ENCODE results near the gene FZD2. TPM values are rescaled to one million over a fixed set of nuclear protein-coding genes. Genes with fewer than 3 reads are reported as not detected.

FZD2 gene
- total and polyA plus RNA-seq, 2 of the 13 experiments (the other 11 are each of a cell fraction or from before 2014, with no cell fraction given) = 0.07 to 0.13 TPM

DNA sequence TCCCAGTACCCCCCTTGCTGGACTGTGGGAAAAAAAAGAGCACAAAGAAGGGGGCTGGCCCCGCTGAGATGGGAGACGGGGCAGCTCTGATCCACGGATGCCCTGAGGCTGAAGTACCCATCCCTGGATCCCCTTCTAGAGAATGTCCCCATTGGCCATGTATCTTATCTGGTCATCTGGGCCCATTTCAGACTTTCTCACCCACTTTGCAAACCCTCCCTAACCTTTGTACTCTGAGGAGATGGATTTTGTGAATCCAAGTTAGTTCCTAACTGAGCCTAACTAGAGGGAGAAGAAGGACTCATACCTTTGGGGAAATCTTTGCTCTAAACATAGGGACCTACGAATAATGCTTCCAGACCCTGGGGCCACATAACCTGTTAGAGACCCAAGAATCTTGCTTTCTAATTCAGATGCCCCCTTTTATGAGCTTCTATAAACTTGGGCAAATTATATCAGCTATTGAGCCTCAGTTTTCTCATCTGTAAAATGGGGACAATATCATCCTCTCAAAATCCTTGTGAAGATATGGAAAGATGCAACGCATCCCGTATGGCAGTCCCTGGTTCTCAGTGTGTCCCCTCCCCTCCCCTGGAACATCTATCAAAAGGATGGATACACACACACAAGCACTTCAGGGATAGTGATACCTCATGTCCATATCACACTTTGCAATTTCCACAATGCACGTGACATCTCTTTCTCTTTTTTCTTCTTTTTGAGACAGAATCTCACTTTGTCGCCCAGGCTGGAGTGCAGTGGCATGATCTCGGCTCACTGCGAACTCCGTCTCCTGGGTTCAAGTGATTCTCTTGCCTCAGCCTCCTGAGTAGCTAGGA, 16.8 kb upstream of the FZD2 start:
- no peaks in the 10 kb centered on the region for H3K79me2 ChIP-seq (ENCODE audit: insufficient read depth, low read length)
- FAIRE-seq (no peak), ATAC-seq (no peak), DNase-seq (ENCODE audit: low spot score) (no peak)
- ChIA-PET POLR2A (no interaction called here), CTCF (ENCODE audit: low intra/inter-chr PET ratio, low total read pairs) (no interaction called here)
- no peaks in the 10 kb centered on the region for H4K20me1 ChIP-seq (ENCODE audit: insufficient read depth, low read length)
- 58% methylated on average over 11 of the region's 11 CpGs for WGBS (ENCODE audit: low lambda C conversion rate)
- intact Hi-C loops (cut with micrococcal nuclease; ENCODE audit: unreplicated experiment) (no loop called here), in situ Hi-C loops (cut with HindIII; ENCODE audit: extremely low pct_ligation_motif_present, low pct_unique_long_range_greater_than_20kb) (loop anchor here (5.0 kb wide), 1 partner anchor 92 kb away; no protein-coding TSS in a partner anchor)
- no peak overlapping the region for H3K27ac ChIP-seq (ENCODE audit: extremely low read length, insufficient read depth, low read length)
- H3K9ac ChIP-seq (ENCODE audit: insufficient read depth, low read depth, low read length) = no peak overlapping the region
- H3K36me3 ChIP-seq (replicated peaks in 1 of 2; ENCODE audit: control insufficient read depth in 1 of 2, insufficient read depth in 2 of 2, low read length in 2 of 2) = no peaks in the 10 kb centered on the region
- no peak overlapping the region for H3K4me3 ChIP-seq (replicated peaks in 1 of 3; ENCODE audit: insufficient read depth in 1 of 3, low read depth in 2 of 3, low read length in 3 of 3)
- BruUV-seq (replicated peaks) = no TSS peak
- no peaks in the 10 kb centered on the region for H3K9me3 ChIP-seq (ENCODE audit: low read length)
- H3K4me2 ChIP-seq (ENCODE audit: low read depth, low read length) = no peak overlapping the region
- H2AFZ ChIP-seq (ENCODE audit: low read length) = no peak overlapping the region
- H3K27me3 ChIP-seq (ENCODE audit: control insufficient read depth in 1 of 2, insufficient read depth in 2 of 2, low read length in 2 of 2) = peaks cover 3 to 7% of the 10 kb centered on the region in 2 experiments; a peak in 1 of 5 replicates
- peaks cover 34% of the 10 kb centered on the region for H3K4me1 ChIP-seq (ENCODE audit: insufficient read depth, low read length)
- TF ChIP-seq ELF3 (CRISPR knock-in tag; IDR thresholded peaks at IDR 0.05) (no peak), TSC22D2 (CRISPR knock-in tag; IDR thresholded peaks at IDR 0.05; ENCODE audit: borderline replicate concordance) (no peak), ZNF629 (CRISPR knock-in tag; conservative IDR thresholded peaks at IDR 0.05) (peak; percentile 82)

DNA sequence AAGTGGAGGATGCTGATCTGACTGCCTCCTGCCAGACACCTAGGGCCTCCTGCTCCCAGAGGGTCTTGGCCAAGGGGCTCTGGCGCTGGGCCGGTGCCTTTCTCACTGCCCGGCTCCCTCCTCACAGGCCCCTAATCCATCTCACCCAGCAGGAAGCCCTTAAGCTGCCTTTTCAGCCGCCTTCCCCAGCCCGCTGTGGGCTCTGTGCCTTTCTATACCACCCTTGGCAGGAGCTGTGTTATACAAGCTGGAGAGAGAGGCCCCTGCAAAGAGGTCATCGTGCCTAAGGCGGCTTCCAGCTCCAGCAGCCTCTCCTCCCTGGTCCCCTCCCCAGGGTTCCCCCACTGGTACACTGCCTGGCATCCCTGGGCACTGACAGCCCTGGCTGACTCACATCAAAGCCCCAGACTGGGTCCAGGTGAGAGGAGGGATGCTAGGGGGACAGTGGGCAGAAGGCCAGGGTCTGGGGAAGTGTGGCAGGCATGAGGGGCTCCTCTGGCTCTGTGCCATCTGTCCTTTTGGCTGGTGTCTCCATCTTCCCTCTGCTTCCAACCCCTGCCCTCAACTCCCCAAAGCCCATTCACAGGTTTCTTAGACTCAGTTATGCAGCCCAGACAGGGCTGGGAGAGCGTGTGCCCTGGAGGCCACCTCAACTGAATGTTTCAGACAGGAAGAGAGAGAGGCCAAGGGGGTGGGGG, 15.3 kb upstream of the FZD2 start:
- DNase-seq (ENCODE audit: low spot score) = no peak
- no peaks in the 10 kb centered on the region for H3K9me3 ChIP-seq (ENCODE audit: low read length)
- peaks cover 26% of the 10 kb centered on the region for H3K4me1 ChIP-seq (ENCODE audit: insufficient read depth, low read length)
- H3K9ac ChIP-seq (ENCODE audit: insufficient read depth, low read depth, low read length) = no peak overlapping the region
- no peaks in the 10 kb centered on the region for H4K20me1 ChIP-seq (ENCODE audit: insufficient read depth, low read length)
- H3K27me3 ChIP-seq (ENCODE audit: control insufficient read depth in 1 of 2, insufficient read depth in 2 of 2, low read length in 2 of 2) = peaks cover 3 to 7% of the 10 kb centered on the region in 2 experiments; a peak in 2 of 5 replicates
- no peak for FAIRE-seq
- H3K4me2 ChIP-seq (ENCODE audit: low read depth, low read length) = no peak overlapping the region
- CTCF ChIA-PET (ENCODE audit: low intra/inter-chr PET ratio, low total read pairs) = interaction anchor here (1.0 kb wide), 1 partner anchor 9 kb away, joined by 3 read pairs; no protein-coding TSS in a partner anchor
- no peaks in the 10 kb centered on the region for H3K79me2 ChIP-seq (ENCODE audit: insufficient read depth, low read length)
- no peak for ATAC-seq
- H3K27ac ChIP-seq (ENCODE audit: extremely low read length, insufficient read depth, low read length) = no peak overlapping the region
- H2AFZ ChIP-seq (ENCODE audit: low read length) = no peak overlapping the region
- no TSS peak for BruUV-seq (replicated peaks)
- POLR2A ChIA-PET = no interaction called here
- intact Hi-C loops (cut with micrococcal nuclease; ENCODE audit: unreplicated experiment) = no loop called here
- no peaks in the 10 kb centered on the region for H3K36me3 ChIP-seq (replicated peaks in 1 of 2; ENCODE audit: control insufficient read depth in 1 of 2, insufficient read depth in 2 of 2, low read length in 2 of 2)
- in situ Hi-C loops (cut with HindIII; ENCODE audit: extremely low pct_ligation_motif_present, low pct_unique_long_range_greater_than_20kb) = loop anchor here (5.0 kb wide), 1 partner anchor 90 kb away; no protein-coding TSS in a partner anchor
- no peak overlapping the region for H3K4me3 ChIP-seq (replicated peaks in 1 of 3; ENCODE audit: insufficient read depth in 1 of 3, low read depth in 2 of 3, low read length in 3 of 3)
- WGBS (ENCODE audit: low lambda C conversion rate) = 42% methylated on average over 8 of the region's 8 CpGs
- TF ChIP-seq ZNF589 (CRISPR knock-in tag; conservative IDR thresholded peaks at IDR 0.05) = no peak
- TF ChIP-seq, protein P1, sequence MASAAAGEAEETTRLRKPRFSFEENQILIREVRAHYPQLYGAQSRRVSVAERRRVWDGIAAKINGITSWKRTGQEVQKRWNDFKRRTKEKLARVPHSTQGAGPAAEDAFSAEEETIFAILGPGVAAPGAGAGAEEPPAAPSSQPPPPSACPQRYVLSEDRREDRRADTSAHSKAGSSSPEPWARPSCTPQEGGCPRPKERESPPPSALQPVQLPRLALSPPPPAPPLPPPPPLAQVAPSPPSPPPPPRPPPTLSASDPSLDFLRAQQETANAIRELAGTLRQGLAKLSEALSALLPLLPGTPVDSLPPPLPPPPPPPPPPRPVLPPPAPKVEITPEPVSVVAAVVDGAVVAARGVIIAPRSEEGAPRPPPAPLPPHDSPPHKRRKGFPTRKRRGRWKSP (CRISPR knock-in tag; IDR thresholded peaks at IDR 0.05) = no peak
- TF ChIP-seq ZNF564 (CRISPR knock-in tag; IDR thresholded peaks at IDR 0.05) = no peak
- TF ChIP-seq ZSCAN21 (CRISPR knock-in tag; IDR thresholded peaks at IDR 0.05; ENCODE audit: borderline replicate concordance) = no peak
- TF ChIP-seq IRX3 (CRISPR knock-in tag; IDR thresholded peaks at IDR 0.05; ENCODE audit: borderline replicate concordance, low read depth) = no peak
- TF ChIP-seq CCDC6 (CRISPR knock-in tag; IDR thresholded peaks at IDR 0.05) = no peak
- TF ChIP-seq ZFAT (CRISPR knock-in tag; conservative IDR thresholded peaks at IDR 0.05) = no peak
- TF ChIP-seq FOXK1 (CRISPR knock-in tag; IDR thresholded peaks at IDR 0.05; ENCODE audit: borderline replicate concordance, low read depth) = no peak
- TF ChIP-seq ZKSCAN1 (IDR thresholded peaks at IDR 0.05; ENCODE audit: low read length) = no peak
- TF ChIP-seq TRIM24 (CRISPR knock-in tag; IDR thresholded peaks at IDR 0.05) = no peak
- TF ChIP-seq KDM2A (CRISPR knock-in tag; IDR thresholded peaks at IDR 0.05; ENCODE audit: borderline replicate concordance, low read depth) = no peak
- TF ChIP-seq NR2F2 (IDR thresholded peaks at IDR 0.05; ENCODE audit: borderline replicate concordance, low read depth) = no peak
